NCI-H345 treated with DMSO at 0.1 percent for 48 hours (cell line): ENCODE data around the gene PPP2R2B.
A peak's percentile ranks its signal among the peaks of the same experiment; 100 is the strongest.
"Not testable (repeated sequence)": the region's sequence is repeated elsewhere in the genome, so short reads cannot be mapped to it uniquely, and the experiment has no call there.

ENCODE experiments used
- DNase-seq: peaks from one replicate; lab custom pipeline; 2025; ENCODE audit not compliant: unreplicated experiment; lab: John Stamatoyannopoulos, UW

PPP2R2B gene

DNA sequence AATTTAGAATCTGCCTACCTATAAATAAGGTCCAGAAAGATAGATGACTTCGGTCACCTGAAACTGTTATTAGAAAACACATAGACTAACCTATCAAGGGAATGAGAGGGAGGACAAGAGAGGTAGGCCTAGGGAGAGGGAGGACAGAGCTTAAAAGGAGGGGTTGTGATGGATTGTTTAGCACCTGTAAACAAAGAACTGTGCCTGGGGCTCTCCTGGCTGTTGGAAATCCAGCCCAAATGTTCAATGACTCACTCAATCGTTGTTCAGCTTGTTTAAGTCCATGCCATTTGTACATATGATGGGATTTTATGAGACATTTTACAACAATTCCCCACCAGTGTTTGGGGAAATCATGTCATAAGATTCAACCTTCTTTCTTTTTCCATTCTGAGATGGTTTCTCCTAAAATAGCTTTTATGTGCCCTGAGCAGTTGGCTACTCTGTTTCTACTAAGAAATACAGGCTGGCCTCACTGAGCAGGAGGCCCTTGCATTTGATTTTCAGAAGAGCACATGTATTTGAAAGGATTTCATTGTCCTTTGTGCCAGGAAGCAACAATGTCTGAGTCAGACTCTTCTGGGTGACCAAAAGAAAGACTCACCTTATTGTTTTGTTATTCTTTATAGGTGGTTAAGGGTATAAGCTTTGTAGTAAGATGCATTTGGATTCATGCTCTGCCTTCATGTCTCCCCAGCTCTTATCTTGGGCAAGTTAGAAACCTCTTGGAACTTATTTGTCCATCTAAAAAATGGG is 314.4 kb downstream of the PPP2R2B start:
- no peak for DNase-seq

DNA sequence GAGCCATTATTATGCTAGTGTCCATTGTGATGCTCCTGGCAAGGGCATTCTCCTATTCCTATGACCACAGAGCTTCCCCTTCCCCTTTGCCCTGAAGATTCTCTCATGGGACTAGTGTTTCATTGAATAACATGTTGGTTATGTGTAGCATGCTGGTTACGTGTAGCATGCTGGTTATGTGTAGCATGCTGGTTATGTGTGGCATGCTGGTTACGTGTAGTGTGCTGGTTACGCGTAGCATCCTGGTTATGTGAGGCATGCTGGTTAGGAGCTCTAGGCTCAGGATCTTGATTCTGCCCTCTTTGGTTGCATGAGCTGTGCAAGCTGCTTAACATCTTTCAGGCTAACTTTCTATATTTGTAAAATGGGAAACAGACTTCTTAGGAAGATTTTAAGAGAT is 316.1 kb downstream of the PPP2R2B start:
- no peak for DNase-seq

- no peak for DNase-seq
Observed at GRCh38 chr5:146561711-146562110, 316.8 kb downstream of the PPP2R2B start.

GRCh38 chr5:146560205-146560812 is 318.2 kb downstream of the PPP2R2B start:
- no peak for DNase-seq

GRCh38 chr5:146556884-146557283 is 321.7 kb downstream of the PPP2R2B start:
- DNase-seq, result not testable (repeated sequence)

DNA sequence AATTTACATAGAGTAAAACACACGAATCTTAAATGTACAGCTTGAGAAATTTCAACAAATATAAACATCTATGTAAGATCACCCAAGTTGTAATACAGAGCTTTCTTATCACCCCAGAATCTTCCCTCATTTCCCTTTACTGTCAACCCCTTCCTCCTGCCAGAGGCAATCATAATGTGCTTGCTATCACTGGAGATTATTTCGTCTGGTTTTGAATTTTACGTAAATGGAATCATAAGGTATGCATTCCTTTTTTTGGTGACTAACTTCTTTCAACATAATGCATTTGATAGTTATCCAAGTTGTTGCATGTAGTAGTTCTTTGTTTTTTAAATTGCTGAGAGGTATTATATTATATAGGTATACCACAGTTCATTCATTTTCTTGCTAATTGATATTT is 325.1 kb downstream of the PPP2R2B start:
- DNase-seq, result no peak

- DNase-seq, result no peak
Observed at GRCh38 chr5:146549615-146550014, 328.9 kb downstream of the PPP2R2B start.

GRCh38 chr5:146548781-146549449 is 329.6 kb downstream of the PPP2R2B start:
- DNase-seq, result no peak

- no peak for DNase-seq
Observed at GRCh38 chr5:146544232-146544631, 334.3 kb downstream of the PPP2R2B start.

- peak; percentile 55 for DNase-seq
Observed at GRCh38 chr5:146541958-146542849, 336.4 kb downstream of the PPP2R2B start.

GRCh38 chr5:146540414-146540813 is 338.1 kb downstream of the PPP2R2B start:
- DNase-seq, result no peak

DNA sequence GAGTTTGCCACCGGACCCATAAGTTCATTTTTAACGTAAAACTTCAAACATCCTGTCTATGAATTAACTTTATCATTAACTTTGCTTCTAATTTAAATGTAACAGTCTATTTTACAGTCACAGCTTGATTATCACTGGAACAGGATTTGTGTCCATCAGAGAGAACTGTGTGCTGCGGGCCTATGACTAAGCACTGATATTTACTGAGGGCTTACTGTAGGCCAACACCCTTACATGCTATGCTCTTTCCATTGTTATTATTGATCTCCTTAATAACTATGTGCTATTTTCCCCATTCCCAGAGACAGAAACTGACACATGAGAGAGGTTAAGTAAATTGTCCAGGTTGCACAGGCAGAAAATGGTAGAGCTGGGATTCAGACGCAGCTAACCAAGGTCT is 338.6 kb downstream of the PPP2R2B start:
- no peak for DNase-seq

- no peak for DNase-seq
Observed at GRCh38 chr5:146538432-146538831, 340.1 kb downstream of the PPP2R2B start.

GRCh38 chr5:146533882-146534281 is 344.7 kb downstream of the PPP2R2B start:
- DNase-seq, result no peak

DNA sequence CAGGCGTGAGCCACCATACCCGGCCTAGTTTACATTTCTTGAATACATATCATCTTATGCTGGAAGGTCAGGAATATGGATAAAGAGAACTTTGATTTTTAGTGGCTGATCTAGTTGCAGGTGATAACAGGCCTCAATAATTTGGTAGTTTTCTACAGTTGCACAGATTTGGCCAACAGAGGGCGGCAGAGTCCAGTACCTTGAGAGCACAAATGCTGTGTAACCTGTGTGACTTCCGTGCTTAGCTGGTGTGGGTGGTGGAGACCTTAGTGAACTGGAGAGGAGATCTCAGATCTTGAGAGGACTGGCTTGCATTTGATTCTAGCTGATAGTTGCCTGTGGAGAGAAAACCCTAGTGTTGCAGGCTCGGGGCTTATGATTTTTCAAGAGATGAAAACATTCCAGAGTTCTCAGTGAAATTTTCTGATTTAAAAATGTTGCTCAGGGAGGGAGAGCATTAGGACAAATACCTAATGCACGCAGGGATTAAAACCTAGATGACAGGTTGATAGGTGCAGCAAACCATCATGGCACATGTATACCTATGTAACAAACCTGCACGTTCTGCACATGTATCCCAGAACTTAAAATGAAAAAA is 345.2 kb downstream of the PPP2R2B start:
- DNase-seq, result peak; percentile 51
